Urinary bladder (tissue), 4 donors: Measurements from ENCODE around the gene ATP5F1E. TPM values are rescaled to one million over a fixed set of nuclear protein-coding genes. Genes with fewer than 3 reads are reported as not detected.
A peak's percentile ranks its signal among the peaks of the same experiment; 100 is the strongest.

Source experiments
- DNase-seq: peaks from one replicate; pipeline ENCODE4 v3.0.0-alpha.2; 2015; ENCODE audit errors: extremely low spot score
- H3K27ac ChIP-seq: one replicate; pipeline ENCODE4 v1.5.1; 2013; ENCODE audit warnings: low read depth, mild to moderate bottlenecking, moderate library complexity
- H3K36me3 ChIP-seq: one replicate; pipeline ENCODE4 v1.6.1; 2013; ENCODE audit warnings: mild to moderate bottlenecking, moderate library complexity; ENCODE audit not compliant: insufficient read depth
- H3K4me1 ChIP-seq: one replicate; pipeline ENCODE4 v1.6.1; 2013; ENCODE audit warnings: mild to moderate bottlenecking, moderate library complexity; ENCODE audit not compliant: insufficient read depth
- H3K4me3 ChIP-seq: one replicate; pipeline ENCODE4 v1.5.1; 2013; ENCODE audit warnings: low read depth, low read length
- WGBS: extraction: QIAGEN DNeasy Blood & Tissue Kit; methylation state at CpG from one replicate; pipeline ENCODE4 v1.1.7; 2013; 5-methylcytosine and 5-hydroxymethylcytosine counted together
- polyA plus RNA-seq: library from polyadenylated mRNA; stranded (reverse); fragments of 200-250 nt; gene quantifications from one replicate; pipeline ENCODE4 v1.2.3, GENCODE V29; 2013
- total RNA-seq: library from RNA; depleted of rRNA; stranded (reverse); fragments of >200 nt; gene quantifications from one replicate; pipeline ENCODE4 v1.2.3, GENCODE V29; 2014
- donor health status: healthy with polysubstance abuse.
- donor health status: healthy.

ATP5F1E gene
- total RNA-seq (26.8 TPM), polyA plus RNA-seq (50.7 TPM)

DNA sequence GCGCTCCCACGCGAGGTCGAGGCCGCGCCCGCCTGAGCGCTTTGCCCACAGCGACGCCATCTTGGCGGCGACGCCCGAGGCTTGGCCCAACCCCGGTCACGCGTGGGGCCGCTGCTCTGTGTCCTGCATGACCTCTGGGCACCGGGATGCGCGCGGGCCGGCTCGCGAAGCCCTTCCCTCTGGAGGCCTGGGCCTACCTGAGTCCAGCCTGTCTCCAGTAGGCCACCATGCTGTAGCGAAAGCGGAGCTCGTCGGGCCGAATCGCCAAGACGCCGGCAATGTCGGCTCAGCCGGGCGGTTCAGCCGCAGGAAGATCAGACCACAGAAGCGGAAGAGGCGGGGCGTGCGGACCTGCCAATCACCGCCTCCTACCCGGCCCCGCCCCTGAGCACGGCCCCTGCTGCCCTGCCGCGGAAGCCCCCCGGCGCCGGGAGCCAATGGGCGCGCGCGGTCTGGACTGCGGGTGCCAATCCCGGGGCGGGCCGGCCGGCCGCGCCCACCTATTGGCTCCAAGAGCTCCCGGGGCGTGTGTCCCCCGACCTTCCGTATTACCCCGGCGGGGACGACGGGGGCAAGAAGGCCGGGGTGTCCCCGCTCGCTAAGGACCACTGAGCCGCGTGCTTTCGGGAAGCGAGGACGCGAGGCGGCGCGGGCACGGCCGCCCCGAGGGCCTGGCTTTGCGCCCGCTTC lies at the start of gene ATP5F1E:
TSS of gene ATP5F1E (minus strand) at position 313 of the 690 bp plus-strand sequence. CDS start at position 229, 84 bp downstream.
- Histone ChIP-seq H3K36me3 (peaks cover 2% of the 10 kb centered on the region), H3K4me1 (peaks cover 2% of the 10 kb centered on the region), H3K27ac (peak within 1 kb of the TSS; percentile 90), H3K4me3 (peak within 1 kb of the TSS; percentile 72)
- DNase-seq: peak; percentile 79
- WGBS: under 1% methylated on average over 86 of the region's 86 CpGs

- no peak for DNase-seq
- Histone ChIP-seq H3K4me1 (no peaks in the 10 kb centered on the region), H3K36me3 (no peaks in the 10 kb centered on the region), H3K4me3 (no peak overlapping the region), H3K27ac (no peak overlapping the region)
- WGBS: 59% methylated on average over 3 of the region's 3 CpGs
Observed at GRCh38 chr20:59081036-59081435, 48.9 kb upstream of the ATP5F1E start.

DNA sequence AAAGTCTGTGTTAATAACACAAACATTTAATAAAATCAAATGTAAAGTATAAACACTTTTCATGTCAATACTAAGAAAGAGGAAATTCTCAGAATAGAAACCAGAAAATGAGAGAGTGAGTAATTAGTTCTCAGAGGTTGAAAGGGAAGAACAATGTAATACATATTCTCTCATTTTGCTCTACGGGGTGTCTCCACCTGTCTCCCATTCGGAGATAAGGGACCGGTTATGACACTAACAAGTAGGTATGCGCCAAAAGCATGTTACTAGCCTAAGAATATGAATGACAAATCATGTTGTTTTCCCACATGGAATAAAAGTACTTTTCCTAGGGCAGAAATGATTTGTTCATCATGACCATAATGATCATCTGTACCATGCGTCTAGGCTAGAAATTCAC lies 46.1 kb upstream of the ATP5F1E start:
- H3K27ac ChIP-seq: no peak overlapping the region
- WGBS: 76% methylated on average over 5 of the region's 5 CpGs
- no peaks in the 10 kb centered on the region for H3K4me1 ChIP-seq
- no peaks in the 10 kb centered on the region for H3K36me3 ChIP-seq
- DNase-seq: no peak
- no peak overlapping the region for H3K4me3 ChIP-seq

GRCh38 chr20:59077705-59078104 lies 45.6 kb upstream of the ATP5F1E start:
- Histone ChIP-seq H3K36me3 (no peaks in the 10 kb centered on the region), H3K27ac (no peak overlapping the region), H3K4me3 (no peak overlapping the region), H3K4me1 (no peaks in the 10 kb centered on the region)
- WGBS: 52% methylated on average over 1 of the region's 1 CpG
- DNase-seq: no peak

- 71% methylated on average over 4 of the region's 4 CpGs for WGBS
- Histone ChIP-seq H3K27ac (no peak overlapping the region), H3K4me1 (no peaks in the 10 kb centered on the region), H3K4me3 (no peak overlapping the region), H3K36me3 (no peaks in the 10 kb centered on the region)
- no peak for DNase-seq
Observed at GRCh38 chr20:59075934-59076508, 43.9 kb upstream of the ATP5F1E start.

- Histone ChIP-seq H3K4me3 (no peak overlapping the region), H3K27ac (no peak overlapping the region), H3K36me3 (no peaks in the 10 kb centered on the region), H3K4me1 (no peaks in the 10 kb centered on the region)
- no peak for DNase-seq
- 64% methylated on average over 3 of the region's 3 CpGs for WGBS
Observed at GRCh38 chr20:59074456-59074855, 42.3 kb upstream of the ATP5F1E start.

DNA sequence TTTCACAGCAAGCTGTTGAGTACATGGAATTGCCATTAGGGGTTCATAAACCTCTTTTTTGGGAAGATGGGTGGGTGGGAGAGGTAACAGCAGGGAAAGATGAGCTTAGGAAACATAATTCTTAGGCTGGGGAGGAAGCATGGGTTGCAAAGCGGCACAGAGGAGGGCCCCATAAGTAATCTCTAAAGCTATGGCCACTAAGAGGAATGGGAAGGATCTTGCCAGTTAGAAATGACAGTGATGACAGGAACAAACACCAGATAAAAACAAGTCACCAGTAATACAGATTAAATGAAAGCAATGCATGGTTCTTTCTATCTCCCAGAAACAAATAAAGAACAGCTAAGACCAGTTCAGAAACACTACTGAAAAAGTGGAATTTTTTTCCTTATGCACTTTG lies 41.4 kb upstream of the ATP5F1E start:
- Histone ChIP-seq H3K4me1 (no peaks in the 10 kb centered on the region), H3K27ac (no peak overlapping the region), H3K36me3 (no peaks in the 10 kb centered on the region), H3K4me3 (no peak overlapping the region)
- WGBS: 65% methylated on average over 1 of the region's 1 CpG
- no peak for DNase-seq

- no peak for DNase-seq
- no peaks in the 10 kb centered on the region for H3K4me1 ChIP-seq
- WGBS: 85% methylated on average over 1 of the region's 1 CpG
- no peak overlapping the region for H3K27ac ChIP-seq
- no peak overlapping the region for H3K4me3 ChIP-seq
- no peaks in the 10 kb centered on the region for H3K36me3 ChIP-seq
Observed at GRCh38 chr20:59071216-59071615, 39.1 kb upstream of the ATP5F1E start.

GRCh38 chr20:59069026-59069425 lies 36.9 kb upstream of the ATP5F1E start:
- Histone ChIP-seq H3K36me3 (no peaks in the 10 kb centered on the region), H3K4me3 (no peak overlapping the region), H3K27ac (no peak overlapping the region), H3K4me1 (no peaks in the 10 kb centered on the region)
- WGBS: 77% methylated on average over 2 of the region's 2 CpGs
- DNase-seq: no peak

- Histone ChIP-seq H3K27ac (no peak overlapping the region), H3K4me1 (no peaks in the 10 kb centered on the region), H3K4me3 (no peak overlapping the region), H3K36me3 (no peaks in the 10 kb centered on the region)
- DNase-seq: no peak
- WGBS: 69% methylated on average over 4 of the region's 4 CpGs
Observed at GRCh38 chr20:59068534-59068933, 36.4 kb upstream of the ATP5F1E start.

DNA sequence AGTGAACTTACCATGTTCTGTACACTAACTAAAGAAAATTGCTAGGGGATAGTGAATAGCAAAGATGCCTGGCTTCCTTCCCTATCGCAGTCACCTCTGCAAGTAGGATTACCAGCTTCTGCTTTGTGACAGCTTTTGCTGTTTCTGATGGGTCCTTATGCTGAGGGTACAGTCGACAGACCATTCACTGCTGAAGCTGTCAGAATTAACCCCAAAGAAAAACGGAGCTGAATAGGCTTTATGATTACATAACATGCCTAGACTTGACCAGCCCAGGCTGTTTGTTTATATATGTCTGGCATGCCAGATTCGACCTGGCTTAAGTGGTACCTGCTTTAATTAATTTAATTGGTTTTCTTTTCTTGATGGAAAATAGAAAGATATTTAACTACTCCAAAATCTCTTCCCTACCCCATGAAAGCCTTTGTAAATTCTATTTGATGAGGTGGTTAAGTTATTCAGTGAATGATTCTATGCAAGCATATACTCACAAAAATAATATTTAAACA lies 32.1 kb upstream of the ATP5F1E start:
- DNase-seq: no peak
- Histone ChIP-seq H3K27ac (no peak overlapping the region), H3K4me1 (no peaks in the 10 kb centered on the region), H3K4me3 (no peak overlapping the region), H3K36me3 (no peaks in the 10 kb centered on the region)
- 22% methylated on average over 4 of the region's 4 CpGs for WGBS

- Histone ChIP-seq H3K4me3 (no peak overlapping the region), H3K27ac (no peak overlapping the region), H3K4me1 (no peaks in the 10 kb centered on the region), H3K36me3 (no peaks in the 10 kb centered on the region)
- DNase-seq: no peak
- 21% methylated on average over 22 of the region's 22 CpGs for WGBS
Observed at GRCh38 chr20:59063358-59064213, 31.5 kb upstream of the ATP5F1E start.

GRCh38 chr20:59062081-59062480 lies 29.9 kb upstream of the ATP5F1E start:
- no peaks in the 10 kb centered on the region for H3K4me1 ChIP-seq
- WGBS: 67% methylated on average over 4 of the region's 4 CpGs
- no peak overlapping the region for H3K27ac ChIP-seq
- H3K4me3 ChIP-seq: no peak overlapping the region
- no peaks in the 10 kb centered on the region for H3K36me3 ChIP-seq
- no peak for DNase-seq

GRCh38 chr20:59055302-59055701 lies 23.2 kb upstream of the ATP5F1E start:
- 60% methylated on average over 7 of the region's 7 CpGs for WGBS
- no peak for DNase-seq

More at GRCh38 chr20:59055302-59055701, 23.2 kb upstream of the ATP5F1E start:
- Histone ChIP-seq H3K4me3 (no peak overlapping the region), H3K27ac (peak overlapping the region; percentile 10), H3K4me1 (no peaks in the 10 kb centered on the region), H3K36me3 (no peaks in the 10 kb centered on the region)
